Esophagus muscularis mucosa (tissue), 4 donors: ENCODE data around the gene DNM3. TPM values are rescaled to one million over a fixed set of nuclear protein-coding genes. Genes with fewer than 3 reads are reported as not detected.

Experiments
- DNase-seq: peaks from one replicate; pipeline ENCODE4 v3.0.0-alpha.2; 2017; ENCODE audit errors: extremely low spot score
- H3K27ac ChIP-seq, 4 donors: fragments of 200-600 bp; sonication (generic); replicated peaks in 1 of 4; 1 replicate in 3 of 4; 2 replicates in 1 of 4; pipeline ENCODE4 v1.5.1; 2016 to 2019; ENCODE audit warnings: mild to moderate bottlenecking in 1 of 4
- H3K27me3 ChIP-seq, 4 donors: fragments of 200-600 bp; sonication (generic); one replicate each; pipeline versions ENCODE4 v1.5.1 to v1.6.0; 2016 to 2019
- H3K36me3 ChIP-seq, 4 donors: fragments of 200-600 bp; sonication (generic); one replicate each; pipeline ENCODE4 v1.5.1; 2016 to 2019
- H3K4me1 ChIP-seq, 4 donors: fragments of 200-600 bp; sonication (generic); one replicate each; pipeline ENCODE4 v1.5.1; 2016 to 2019
- H3K4me3 ChIP-seq, 4 donors: fragments of 200-600 bp; sonication (generic); 1 replicate in 2 of 4; 2 replicates in 2 of 4; pipeline ENCODE4 v1.5.1; 2016 to 2019; ENCODE audit warnings: mild to moderate bottlenecking in 4 of 4, moderate library complexity in 1 of 4
- H3K9me3 ChIP-seq, 4 donors: fragments of 200-600 bp; sonication (generic); 1 replicate in 3 of 4; 2 replicates in 1 of 4; pipeline ENCODE4 v1.5.1; 2016 to 2019
- CTCF ChIP-seq, 3 experiments: fragments of 200-600 bp in 2 of 3; fragments of 450-650 bp in 1 of 3; sonication (generic) in 2 of 3; IDR thresholded peaks; one replicate each; pipeline ENCODE4 v1.5.1; 2017 to 2019; ENCODE audit warnings: antibody characterized with exemption in 3 of 3, mild to moderate bottlenecking in 2 of 3, moderate library complexity in 1 of 3
- EP300 ChIP-seq: sonication (generic); formaldehyde crosslinking; IDR thresholded peaks from one replicate; pipeline ENCODE4 v1.6.1; 2017; ENCODE audit warnings: antibody characterized with exemption
- POLR2A ChIP-seq: fragments of 450-650 bp; IDR thresholded peaks from one replicate; pipeline ENCODE4 v1.6.1; 2017; ENCODE audit warnings: antibody characterized with exemption, moderate library complexity, mild to moderate bottlenecking, low read depth
- POLR2AphosphoS5 ChIP-seq, 2 donors: sonication (generic); formaldehyde crosslinking; IDR thresholded peaks; one replicate each; pipeline ENCODE4 v1.6.1; 2017; ENCODE audit warnings: antibody characterized with exemption in 2 of 2
- WGBS: methylation state at CpG from one replicate; pipeline ENCODE4 v1.1.5; 2018; 5-methylcytosine and 5-hydroxymethylcytosine counted together
- intact Hi-C: fragments of 100-400 bp; cut with DNase I; formaldehyde crosslinking; loops from one replicate; pipeline ENCODE4 v1.15.1; 2023
- total RNA-seq, 4 donors: library from RNA; depleted of rRNA; stranded (reverse); fragments of >200 nt; gene quantifications; one replicate each; pipeline versions ENCODE4 v1.1.0 to v1.2.1, GENCODE V29; 2016

DNM3 gene
- total RNA-seq, 4 donors from 2014 or later: 3.3 to 6.4 (median 3.9) TPM

- DNase-seq: no peak
- 72% methylated on average over 4 of the region's 4 CpGs for WGBS
Observed at GRCh38 chr1:172252321-172252720, 411.0 kb downstream of the DNM3 start.

GRCh38 chr1:172252958-172253357, 411.7 kb downstream of the DNM3 start:
- Histone ChIP-seq H3K36me3 (no peaks in the 10 kb centered on the region), H3K4me3 (no peak overlapping the region), H3K27ac (no peak overlapping the region), H3K27me3 (no peaks in the 10 kb centered on the region), H3K4me1 (peaks cover 0 to 7% (median 2%) of the 10 kb centered on the region in 4 donors), H3K9me3 (no peaks in the 10 kb centered on the region)
- intact Hi-C loops: no loop called here
- DNase-seq: no peak
- TF ChIP-seq POLR2A: no peak
- no peak for TF ChIP-seq EP300
- no peak for TF ChIP-seq POLR2AphosphoS5 (IDR thresholded peaks at IDR 0.05)
- 77% methylated on average over 2 of the region's 2 CpGs for WGBS

More at GRCh38 chr1:172252321-172252720, 411.0 kb downstream of the DNM3 start:
- H3K4me1 ChIP-seq: peaks cover 0 to 7% (median 2%) of the 10 kb centered on the region in 4 donors
- intact Hi-C loops: no loop called here
- no peaks in the 10 kb centered on the region for H3K27me3 ChIP-seq
- no peaks in the 10 kb centered on the region for H3K36me3 ChIP-seq
- no peak overlapping the region for H3K4me3 ChIP-seq
- H3K9me3 ChIP-seq: no peaks in the 10 kb centered on the region
- TF ChIP-seq CTCF (IDR thresholded peaks at IDR 0.05) (no peak), POLR2A (no peak), POLR2AphosphoS5 (IDR thresholded peaks at IDR 0.05) (no peak), EP300 (no peak)
- H3K27ac ChIP-seq: no peak overlapping the region

GRCh38 chr1:172254521-172255222, 413.4 kb downstream of the DNM3 start:
- TF ChIP-seq CTCF (IDR thresholded peaks at IDR 0.05): no peak
- no peak for TF ChIP-seq POLR2AphosphoS5 (IDR thresholded peaks at IDR 0.05)
- TF ChIP-seq POLR2A: no peak
- TF ChIP-seq EP300: no peak
- intact Hi-C loops: no loop called here
- Histone ChIP-seq H3K4me3 (no peak overlapping the region), H3K27ac (no peak overlapping the region), H3K9me3 (peaks cover 0 to under 1% (median 0%) of the 10 kb centered on the region in 4 donors), H3K4me1 (peaks cover 0 to 7% (median 2%) of the 10 kb centered on the region in 4 donors), H3K27me3 (no peaks in the 10 kb centered on the region), H3K36me3 (no peaks in the 10 kb centered on the region)
- 45% methylated on average over 3 of the region's 3 CpGs for WGBS
- DNase-seq: no peak

- Histone ChIP-seq H3K4me1 (peaks cover 0 to 7% (median 2%) of the 10 kb centered on the region in 4 donors), H3K27me3 (no peaks in the 10 kb centered on the region), H3K9me3 (peaks cover 0 to 4% (median 0%) of the 10 kb centered on the region in 4 donors), H3K4me3 (no peak overlapping the region), H3K36me3 (no peaks in the 10 kb centered on the region), H3K27ac (no peak overlapping the region)
- no peak for DNase-seq
- intact Hi-C loops: no loop called here
- TF ChIP-seq EP300 (no peak), POLR2A (no peak), POLR2AphosphoS5 (IDR thresholded peaks at IDR 0.05) (no peak), CTCF (IDR thresholded peaks at IDR 0.05) (no peak)
Observed at GRCh38 chr1:172255223-172255560, 413.9 kb downstream of the DNM3 start.

GRCh38 chr1:172265905-172266304, 424.6 kb downstream of the DNM3 start:
- TF ChIP-seq CTCF (IDR thresholded peaks at IDR 0.05) (no peak), EP300 (no peak), POLR2AphosphoS5 (IDR thresholded peaks at IDR 0.05) (no peak), POLR2A (no peak)
- no peak overlapping the region for H3K27ac ChIP-seq
- WGBS: 100% methylated on average over 1 of the region's 1 CpG
- H3K9me3 ChIP-seq: no peaks in the 10 kb centered on the region
- H3K4me1 ChIP-seq: peaks cover 4 to 23% (median 16%) of the 10 kb centered on the region in 4 donors
- intact Hi-C loops: no loop called here
- no peaks in the 10 kb centered on the region for H3K36me3 ChIP-seq
- DNase-seq: no peak
- no peaks in the 10 kb centered on the region for H3K27me3 ChIP-seq
- H3K4me3 ChIP-seq: no peak overlapping the region
